SW480 (cell line): ENCODE results near the gene CCL4L2.
"Not testable (repeated sequence)": the region's sequence is repeated elsewhere in the genome, so short reads cannot be mapped to it uniquely, and the experiment has no call there.

Source experiments
- DNase-seq: peaks from one replicate; pipeline ENCODE4 v3.0.0-alpha.2; 2016; ENCODE audit warnings: low spot score

CCL4L2 gene

DNA sequence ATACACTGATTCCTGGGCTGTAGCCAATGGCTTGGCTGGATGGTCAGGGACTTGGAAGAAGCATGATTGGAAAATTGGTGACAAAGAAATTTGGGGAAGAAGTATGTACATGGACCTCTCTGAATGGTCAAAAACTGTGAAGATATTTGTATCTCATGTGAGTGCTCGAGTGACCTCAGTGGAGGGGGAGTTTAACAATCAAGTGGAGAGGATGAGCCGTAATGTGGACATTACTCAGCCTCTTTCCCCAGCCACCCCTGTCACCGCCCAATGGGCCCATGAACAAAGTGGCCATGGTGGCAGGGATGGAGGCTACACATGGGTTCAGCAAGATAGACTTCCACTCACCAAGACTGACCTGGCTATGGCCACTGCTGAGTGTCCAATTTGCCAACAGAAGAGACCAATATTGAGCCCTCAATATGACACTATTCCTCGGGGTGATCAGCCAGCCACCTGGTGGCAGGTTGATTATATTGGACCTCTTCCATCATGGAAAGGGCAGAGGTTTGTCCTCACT is 10.8 kb downstream of the CCL4L2 start:
- not testable (repeated sequence) for DNase-seq

DNA sequence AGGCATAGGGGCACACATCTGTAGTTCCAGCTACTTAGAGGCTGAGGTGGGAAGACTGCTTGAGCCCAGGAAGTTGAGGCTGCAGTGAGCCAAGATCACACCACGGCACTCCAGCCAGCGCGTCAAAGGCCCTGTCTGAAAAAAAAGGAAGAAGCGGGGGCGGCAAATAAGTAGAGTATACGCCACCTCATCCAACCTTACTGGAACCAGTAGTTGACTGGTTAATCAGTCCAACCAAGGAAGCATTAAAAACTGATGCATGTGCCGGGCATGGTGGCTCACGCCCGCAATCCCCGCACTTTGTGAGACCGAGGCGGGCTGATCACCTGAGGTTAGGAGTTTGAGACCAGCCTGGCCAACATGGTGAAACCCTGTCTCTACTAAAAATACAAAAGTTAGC is 12.1 kb downstream of the CCL4L2 start:
- not testable (repeated sequence) for DNase-seq

DNA sequence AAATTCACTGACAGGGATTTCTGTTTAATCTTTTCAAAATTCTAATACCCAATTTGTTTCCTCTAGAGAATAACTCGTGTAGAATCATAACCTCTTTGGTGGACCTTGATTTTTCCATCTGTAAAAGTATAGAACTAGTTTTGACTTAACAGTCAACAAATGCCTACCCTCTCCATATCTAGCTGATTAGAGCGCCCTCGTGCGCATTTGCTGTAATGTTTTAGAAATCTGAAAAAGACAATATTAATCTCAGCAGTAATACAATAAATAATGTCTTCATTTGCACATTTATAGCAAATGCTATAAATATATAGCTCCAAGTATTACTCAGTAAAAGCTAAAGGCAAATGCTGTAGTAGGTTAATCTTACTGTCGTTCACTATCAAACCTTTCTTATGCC is 18.8 kb downstream of the CCL4L2 start:
- DNase-seq, result not testable (repeated sequence)

DNA sequence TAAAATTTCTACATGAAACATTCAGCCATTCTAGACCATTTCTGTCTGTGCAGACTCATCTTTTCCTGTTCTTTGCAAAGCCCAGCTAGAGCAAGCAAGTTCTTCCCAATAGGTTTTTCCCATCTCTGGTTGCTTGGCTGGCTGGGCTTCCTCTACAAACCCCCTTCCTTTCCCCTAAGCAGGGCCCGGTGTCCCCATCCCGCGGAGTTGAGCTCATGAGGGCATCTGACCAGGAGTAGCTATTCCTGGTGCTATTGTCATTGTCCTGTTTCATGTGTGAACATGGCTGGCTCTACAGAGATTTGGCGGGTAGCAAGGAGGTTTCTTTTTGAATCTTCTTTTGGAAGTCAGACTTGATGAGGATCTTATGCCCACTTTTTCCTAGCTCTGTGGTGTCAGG is 31.2 kb downstream of the CCL4L2 start:
- DNase-seq, result not testable (repeated sequence)
